GM18507 (cell line): ENCODE results near the gene ETS1.

Source experiments
- DNase-seq: peaks from one replicate; pipeline ENCODE4 v3.0.0; 2011; ENCODE audit warnings: low read depth; ENCODE audit not compliant: insufficient read length; ENCODE audit errors: extremely low spot score
- FAIRE-seq: peaks from 2 replicates; lab custom pipeline; 2011; peaks lifted over from hg19 to GRCh38; lab: Jason Lieb, UNC

Gene ETS1

DNA sequence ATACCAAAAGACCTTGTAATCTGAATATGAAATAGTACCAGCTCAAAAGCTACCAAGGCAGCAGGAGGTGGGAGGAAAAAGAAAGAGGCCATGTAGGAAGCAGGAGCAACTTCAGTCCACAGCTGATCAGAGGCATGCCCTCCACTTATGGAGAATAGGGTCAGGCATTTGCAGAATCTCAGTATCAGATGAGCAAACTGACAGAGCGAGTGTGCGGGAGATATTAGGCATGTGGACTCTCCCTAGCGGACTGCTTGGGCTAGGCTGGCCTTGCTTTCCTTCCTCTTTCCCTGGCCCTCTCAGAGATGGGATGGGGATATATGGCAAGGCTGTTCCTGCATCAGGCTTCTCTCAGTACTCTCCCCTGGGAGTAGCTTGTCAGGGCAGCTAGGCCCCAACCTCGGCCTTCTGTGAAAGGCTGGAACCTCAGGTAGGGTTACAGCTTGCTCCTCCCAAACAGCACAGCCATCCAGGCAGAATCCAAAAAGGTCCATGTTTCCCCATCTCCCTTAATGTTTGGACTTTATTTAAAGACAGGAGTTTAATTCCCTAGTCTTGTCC, 37.0 kb downstream of the ETS1 start:
- FAIRE-seq = no peak
- no peak for DNase-seq

DNA sequence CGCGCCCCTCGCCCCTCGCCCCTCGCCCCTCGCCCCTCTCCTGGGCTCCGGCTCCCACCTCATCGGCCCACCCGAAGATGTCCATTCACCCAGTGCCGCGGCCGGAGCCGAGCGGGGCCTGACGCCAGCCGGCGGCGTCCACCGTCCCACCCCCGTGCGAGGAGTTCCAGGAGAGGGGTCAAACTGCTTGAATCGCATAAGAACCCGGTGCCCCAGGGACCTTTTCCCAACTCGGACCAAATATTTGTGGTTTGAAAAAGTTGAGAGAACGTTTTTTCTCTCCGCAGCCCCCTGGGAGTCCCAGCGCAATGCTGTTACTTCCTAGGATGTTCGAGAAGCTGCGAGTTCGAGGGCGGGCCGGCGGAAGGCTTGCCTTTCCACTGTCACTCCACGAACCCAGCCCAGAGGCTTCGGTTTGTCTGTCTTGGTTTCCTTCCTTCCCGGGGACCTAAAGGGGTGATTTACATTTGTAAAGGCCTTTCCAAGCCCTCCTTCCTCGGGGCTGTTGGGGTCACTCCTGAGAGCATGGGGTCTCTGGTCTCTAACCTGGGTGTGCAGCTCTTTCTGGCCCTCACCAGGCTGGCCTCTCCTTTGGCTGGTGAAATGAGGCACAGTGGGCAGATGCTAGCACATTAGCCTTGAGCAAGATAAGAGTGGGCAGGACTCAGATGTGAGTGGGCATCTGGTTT, 38.0 kb downstream of the ETS1 start:
- FAIRE-seq (no peak), DNase-seq (no peak)

DNA sequence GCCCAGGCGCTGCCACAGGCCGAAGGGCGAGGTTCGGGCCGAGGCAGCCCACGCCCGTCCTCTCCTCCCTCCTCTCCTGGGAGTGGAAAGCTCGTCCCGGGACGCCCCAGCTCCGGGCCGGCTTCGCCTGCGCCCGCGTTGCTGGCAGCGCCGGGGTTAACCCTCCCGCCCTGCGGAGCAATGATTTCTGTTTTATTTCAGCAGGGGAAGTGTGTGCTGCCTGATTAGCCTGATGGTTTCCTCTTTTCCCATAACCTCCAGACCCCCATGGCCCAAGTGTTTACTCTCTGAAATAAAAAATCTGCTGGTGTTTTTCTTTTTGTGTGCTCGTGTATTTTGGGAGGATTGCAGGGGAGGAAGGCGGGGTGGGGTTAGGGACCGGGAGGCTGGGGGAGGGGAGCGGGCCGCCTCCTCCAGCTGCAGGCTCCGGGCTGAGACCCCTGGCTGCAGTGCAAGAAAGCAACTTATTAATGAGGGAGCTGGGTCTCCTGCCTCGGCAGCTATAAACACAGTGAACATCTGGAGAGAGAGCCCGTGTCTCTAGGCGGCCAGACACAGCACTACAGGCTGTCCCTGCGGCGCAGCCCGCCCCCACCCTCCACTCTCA, 38.6 kb downstream of the ETS1 start:
- DNase-seq (no peak), FAIRE-seq (peak; percentile 58)

DNA sequence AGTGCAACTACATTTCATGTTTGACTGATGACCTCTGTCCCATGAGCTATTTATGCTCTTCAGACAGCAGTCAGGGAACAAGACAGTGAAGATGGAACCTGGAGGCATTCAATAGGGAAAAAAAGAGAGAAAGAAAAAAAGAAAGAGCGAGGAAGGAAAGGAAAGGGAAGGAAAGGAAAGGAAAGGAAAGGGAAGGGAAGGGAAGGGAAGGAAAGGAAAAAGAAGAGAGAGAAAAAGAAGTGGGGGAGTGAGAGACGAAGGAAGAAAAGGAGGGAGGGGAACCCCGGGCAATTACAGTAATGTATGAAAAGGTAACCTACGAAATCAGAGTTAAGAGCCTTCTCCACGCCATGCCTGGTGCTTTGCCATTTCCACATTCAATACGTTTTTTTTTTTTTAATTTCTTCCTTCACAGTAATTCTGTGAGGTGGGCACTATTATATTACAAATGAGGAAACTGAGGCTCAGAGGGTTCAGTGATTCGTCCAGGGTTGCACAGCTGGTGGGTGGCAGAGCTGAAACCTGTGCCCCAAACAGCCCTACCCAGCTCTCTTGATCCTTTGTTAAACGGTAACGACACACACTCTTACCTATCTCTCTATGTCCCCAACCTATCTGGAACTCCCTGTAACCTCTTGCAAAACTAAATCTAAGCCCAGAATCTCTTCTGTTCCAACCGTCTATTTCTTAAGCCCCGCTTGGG, 39.3 kb downstream of the ETS1 start:
- FAIRE-seq (no peak), DNase-seq (no peak)

DNA sequence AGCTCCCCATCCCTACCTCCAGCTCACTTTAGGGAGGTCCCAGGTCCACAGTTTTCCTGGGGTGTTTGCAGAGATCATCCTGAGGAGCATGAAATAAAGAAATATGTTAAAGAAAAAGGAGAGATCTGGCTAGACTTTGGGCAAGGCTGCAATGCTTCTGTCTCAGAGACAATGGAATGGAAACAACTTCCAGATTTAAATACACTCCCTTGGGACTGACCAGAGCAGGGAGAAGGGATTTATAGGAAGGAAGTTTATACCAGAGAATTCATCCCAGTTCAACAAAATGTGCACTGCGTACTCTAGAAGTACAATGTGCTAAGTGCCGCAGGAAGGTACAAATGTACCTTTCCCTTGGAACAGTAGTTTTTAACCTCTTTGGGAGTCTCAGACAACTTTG, 40.4 kb downstream of the ETS1 start:
- DNase-seq (no peak), FAIRE-seq (no peak)

DNA sequence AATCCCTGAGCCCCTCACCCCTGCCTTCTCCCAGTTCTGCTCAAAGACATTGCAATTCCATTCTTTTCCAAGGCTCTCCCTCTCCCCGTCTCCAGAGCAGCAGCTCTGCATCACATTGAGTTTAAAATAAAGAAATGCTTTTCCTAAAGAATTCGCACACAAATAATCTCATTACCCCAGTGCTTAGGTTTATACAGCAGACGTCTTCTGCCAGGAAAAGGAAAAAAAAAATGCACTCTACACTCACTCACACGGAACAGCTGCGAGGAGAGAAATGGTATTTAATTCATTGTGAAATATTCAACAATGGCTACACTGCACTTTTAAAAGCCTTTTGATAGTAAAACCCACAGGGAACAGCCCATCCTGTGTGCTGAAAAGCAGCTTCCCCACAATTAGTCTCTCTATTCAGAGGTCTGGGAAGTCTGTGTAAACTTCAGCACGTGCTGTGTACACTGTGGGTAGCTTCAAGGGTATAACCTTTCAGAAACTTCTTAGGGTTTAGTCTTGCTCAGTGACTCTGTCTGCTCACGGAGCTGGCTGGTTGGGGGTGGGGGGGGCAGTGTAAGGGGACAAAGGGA, 42.8 kb downstream of the ETS1 start:
- FAIRE-seq (no peak), DNase-seq (no peak)

DNA sequence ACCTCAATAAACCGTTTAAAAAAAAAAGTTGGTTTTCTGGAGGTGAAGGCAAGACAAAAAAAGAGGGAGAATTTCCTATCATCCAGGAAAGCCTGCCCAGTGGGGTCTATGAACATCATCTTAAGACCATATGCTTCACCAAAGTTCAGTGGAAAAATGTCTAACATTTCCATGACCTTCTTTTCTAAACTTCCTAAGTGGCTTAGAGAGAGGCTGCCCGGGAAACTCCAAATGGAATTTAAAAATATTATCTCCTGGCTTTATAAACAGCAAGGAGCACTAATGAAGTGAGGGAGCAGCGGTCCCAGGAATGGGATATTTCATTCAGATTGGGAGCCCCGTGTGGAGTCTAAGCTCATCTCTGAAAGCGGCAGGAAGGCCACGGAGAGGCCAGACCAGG, 46.9 kb downstream of the ETS1 start:
- no peak for FAIRE-seq
- no peak for DNase-seq

DNA sequence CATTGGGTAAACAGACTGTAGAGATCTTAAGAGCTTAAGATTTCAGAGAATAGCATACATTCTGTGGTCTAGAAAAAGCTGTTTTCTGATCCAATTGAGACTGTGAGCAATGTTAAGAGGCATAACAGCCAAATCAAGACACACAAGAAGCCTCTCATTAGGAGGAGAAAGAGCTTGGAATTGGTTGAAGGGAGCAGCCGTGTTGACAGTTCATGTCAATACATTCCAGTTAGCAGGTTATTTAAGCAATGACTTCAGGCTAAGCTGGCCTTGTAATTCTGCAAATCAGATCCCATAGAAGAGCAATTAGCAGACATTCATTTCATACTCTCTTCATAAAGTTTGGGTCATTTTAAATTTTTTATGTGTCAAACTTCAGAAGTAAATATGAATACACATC, 50.9 kb downstream of the ETS1 start:
- no peak for DNase-seq
- FAIRE-seq = no peak

DNA sequence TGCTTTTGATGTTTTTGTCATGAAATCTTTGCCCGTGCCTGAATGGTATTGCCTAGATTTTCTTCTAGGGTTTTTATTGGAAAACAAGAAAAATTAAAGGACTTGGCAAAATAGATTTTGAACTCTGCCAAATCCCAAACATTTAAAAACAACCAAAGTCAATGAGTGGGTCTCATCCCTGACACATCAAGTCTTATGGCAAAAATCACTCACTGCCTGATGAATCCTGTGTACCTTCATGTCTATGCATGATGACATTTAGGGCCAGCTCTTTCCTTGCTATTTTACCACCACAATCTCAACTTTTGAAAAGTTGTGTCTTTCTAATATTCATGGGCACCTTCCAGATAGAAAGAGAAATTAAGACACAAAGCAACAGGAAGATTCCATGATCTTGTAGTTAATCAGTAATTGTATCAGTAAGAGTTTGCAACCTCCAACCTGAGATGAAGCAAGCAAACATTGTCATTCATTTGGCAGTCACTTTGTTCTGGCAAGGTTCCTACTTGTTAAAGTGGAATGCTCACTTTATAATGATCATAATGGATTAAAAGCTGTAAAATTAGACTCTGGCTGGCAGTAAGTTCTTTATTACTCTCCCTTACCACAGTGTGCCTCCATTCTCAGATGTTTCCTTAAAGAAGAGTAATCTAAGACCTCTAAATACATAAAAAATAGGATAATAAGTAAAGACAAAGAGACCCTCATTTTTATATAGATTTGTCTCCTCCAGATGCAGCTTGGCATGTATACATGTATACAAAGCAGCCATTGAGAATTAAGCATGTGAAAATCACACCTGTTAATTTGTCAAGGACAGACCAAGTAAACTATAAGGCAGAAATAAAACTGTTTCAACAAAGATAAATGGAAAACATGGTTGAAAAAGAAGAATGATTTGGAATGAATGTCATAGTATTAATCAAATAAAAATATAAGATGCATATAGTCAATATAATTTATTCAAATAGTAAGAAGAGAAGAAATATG, 51.6 kb downstream of the ETS1 start:
- FAIRE-seq (no peak), DNase-seq (no peak)

DNA sequence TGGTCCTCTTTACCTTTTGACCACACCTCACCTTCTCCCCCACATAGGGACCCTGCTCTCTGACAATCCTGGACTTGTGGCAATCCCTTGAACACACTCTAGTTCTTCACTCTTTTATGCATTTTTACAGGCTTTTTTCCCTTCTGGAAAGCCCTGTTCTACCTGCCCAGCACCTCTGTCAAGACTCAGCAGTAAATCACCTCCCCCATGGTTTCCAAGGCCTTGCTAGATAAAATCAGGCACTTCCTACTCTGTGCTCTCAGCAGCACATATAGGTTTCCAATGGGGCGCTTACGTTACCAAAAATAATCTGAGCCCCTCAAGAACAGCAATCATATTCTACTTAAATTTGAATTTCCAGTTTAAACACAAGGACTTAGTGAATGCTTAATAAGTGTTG, 53.9 kb downstream of the ETS1 start:
- DNase-seq (no peak), FAIRE-seq (no peak)

DNA sequence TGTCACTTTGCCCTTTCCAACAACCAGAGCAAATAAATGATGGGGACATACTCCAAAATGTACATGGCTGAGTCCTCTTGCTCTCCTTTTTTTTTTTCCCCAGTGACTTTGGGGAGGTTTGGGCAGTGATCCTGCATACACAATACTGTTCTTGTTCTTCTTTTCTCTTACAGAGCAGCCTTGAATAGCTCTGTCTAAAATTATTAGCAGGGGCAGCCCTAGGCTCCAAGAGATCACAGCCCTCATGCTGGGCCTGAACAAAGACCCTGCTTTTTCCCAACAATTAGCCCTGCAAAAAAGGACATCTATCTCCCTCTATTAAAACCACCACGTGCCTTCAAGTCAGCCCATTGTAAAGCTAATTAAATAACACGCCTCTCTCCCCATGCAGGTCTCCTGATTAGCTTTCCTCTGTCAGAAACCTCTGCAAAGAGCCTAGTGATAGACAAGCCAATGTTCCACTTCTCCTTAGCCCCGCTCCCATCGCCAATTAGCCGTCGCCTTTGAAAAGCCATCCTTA, 54.7 kb downstream of the ETS1 start:
- FAIRE-seq = no peak
- no peak for DNase-seq

DNA sequence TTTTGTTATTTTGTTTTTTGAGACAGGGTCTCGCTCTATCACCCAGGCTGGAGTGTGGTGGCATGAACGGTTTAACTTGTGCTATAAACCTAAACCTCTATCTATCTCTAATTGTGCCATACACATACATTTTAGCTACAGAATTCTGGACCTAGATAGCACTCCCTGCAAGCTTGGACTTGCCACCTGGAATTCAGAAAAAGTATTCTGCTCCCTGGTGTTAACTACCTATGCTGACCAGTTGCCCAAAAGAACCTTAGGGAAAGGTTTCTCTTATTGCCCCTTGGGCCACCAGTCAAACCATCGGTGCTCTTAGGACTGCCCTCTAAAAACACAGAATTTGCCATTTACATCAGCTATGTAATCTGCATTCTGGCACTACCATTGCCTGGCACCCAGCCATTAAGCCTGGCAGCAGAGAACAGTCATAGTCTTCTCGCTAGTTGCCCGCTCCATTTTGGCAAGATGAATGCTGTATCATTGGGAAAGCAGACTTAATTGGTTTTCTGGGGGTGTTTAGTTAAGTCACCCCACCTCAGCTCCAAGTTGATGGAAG, 55.3 kb downstream of the ETS1 start:
- FAIRE-seq = no peak

DNA sequence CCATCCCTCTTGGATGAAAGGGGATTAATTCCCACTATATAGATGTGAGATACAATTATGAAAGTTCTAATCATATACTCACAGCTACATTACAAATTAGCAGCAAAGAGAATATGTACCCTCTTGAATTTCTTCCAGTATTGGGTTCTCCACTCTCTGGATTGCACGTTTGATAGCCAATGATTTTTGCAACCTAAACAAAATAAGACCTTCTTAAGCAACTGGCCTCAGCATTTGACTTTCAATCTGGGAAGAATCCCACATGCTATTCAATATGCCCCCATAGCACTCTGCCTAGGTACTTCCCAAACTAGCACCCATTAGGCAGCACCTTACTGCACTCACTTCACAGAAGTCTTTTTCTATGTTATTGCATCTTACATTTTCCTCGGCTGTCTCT, 55.8 kb downstream of the ETS1 start:
- no peak for FAIRE-seq
- DNase-seq = no peak

More for the DNA sequence above, 55.3 kb downstream of the ETS1 start:
- no peak for DNase-seq

DNA sequence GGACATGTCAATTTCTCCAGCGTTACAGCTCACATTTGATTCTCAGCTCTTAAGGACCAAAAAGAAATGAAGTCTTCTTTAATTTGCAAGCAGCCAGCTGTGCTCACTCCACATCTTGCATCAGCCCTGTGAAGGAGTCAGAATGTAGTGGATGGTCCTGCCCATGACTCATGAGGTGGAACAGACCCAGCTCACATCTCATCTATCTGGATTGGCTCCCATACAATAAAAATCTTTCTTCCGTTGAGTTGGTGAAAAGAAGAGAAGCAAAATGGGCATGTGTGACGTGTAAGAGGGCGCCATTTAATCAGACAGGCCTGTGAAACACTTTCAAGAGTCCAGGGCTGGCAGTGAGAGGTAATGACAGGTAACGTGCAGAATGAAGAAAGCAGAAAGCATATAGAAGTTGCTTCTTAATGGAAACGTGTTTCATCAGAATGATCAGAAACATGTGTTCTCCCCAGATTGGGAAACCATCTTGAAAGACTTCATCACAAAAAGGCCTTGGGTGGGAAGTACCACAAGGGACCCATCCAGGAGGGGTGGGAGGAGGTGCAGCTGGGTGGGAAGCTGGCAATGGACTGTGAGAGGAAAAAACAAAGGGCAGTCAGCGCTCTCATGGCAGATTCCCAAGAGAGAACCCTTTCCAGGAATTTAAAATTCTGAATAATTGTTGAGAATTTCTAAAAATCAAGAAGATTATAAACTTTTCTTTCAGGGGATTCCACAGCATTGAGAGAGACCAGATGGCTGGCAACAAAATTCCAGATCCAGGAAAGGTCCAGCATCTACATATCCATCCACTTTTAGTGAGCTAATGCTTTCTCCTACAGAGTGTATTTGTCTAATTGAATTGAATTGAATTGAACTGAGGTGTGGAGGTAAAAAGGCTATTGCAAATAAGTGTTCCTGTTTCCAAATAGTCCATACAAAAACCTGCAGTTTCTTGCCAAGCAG, 57.0 kb downstream of the ETS1 start:
- no peak for FAIRE-seq
- no peak for DNase-seq

DNA sequence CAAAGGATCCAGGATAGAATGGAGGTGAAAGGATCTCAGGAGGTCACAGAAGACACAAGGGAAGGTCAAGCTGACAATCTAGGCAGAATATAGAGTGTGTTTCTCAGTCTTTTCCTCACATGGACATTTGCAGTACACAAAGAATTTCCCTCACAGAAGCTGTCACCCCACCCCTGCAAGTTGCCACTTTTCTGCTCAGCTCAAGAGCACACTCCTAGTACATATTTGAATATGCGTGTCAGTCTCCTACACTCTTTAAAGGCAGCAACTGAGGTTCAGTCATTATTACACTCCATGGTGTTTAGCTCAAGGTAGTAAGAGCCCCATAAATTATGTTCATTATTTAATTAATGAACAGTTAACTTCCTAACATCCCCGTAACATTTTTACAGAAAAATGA, 59.1 kb downstream of the ETS1 start:
- no peak for FAIRE-seq
- DNase-seq = no peak

DNA sequence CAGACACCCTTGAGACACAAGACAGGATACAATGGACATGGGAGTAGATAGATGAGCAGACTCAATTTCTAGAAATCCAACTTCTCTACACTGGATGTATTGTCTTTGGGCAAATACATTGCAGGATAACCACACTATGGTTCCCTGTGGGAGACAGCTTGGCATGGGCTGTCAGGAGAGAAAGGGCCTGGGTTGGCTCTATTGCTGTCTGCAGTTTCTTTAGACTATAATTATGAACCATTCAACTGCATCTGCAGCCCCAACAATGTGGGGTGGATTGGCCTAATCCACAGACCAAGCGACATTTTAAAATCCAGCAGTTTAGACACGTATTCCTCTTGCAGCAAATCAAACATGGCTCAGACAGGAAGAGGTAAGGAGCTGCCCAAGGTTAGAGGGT, 60.3 kb downstream of the ETS1 start:
- FAIRE-seq = no peak
- no peak for DNase-seq

DNA sequence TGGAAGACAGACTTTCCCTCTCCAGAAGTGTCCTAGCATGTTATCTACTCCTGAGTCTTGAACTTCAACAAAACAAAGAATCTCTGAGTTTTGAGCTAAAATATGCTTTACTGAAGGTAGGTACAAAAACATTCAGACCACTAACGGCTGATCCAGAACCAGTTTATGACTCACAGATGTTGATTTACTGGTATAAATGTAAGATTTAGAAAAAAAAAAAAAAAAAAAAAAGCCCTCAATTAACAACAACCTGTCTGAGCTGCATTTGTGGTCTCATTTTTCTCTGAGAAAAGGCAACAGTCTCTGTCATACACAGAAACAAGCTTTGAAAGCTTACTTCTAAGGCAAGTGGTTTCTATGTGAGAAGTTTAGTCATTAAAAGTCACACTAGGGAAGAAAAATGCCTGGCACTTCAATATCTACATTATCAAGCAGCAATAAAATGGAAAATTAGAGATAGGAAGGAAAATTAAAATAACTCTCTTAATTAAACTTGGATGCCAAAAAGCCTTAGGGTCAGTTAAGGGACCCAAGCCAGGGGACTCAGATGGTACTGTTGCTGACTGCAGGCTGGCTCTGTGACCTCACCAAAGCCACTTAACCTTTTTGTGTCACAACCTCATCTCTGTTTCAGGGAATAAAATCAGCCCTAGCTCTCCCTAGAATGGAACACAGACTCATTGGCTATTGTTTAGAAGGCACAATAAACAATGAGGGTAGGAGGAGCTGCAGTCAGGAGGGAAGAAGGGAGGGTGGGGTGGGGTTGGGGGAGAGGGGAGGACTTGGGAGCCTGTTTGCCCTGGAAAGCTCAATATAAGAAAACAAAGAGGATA, 61.7 kb downstream of the ETS1 start:
- FAIRE-seq = no peak
- no peak for DNase-seq
